IMR-90 (cell line): ENCODE data around the gene MTCH2. TPM values are rescaled to one million over a fixed set of nuclear protein-coding genes. Genes with fewer than 3 reads are reported as not detected.

ENCODE experiments used
- ATAC-seq: fragments of 200-7000 bp; cut with Tn5 transposase; 2 replicates; pipeline ENCODE4 v1.9.1; 2020; ENCODE audit warnings: low read depth, mild to moderate bottlenecking, moderate library complexity
- BruUV-seq: library from RNA; stranded (reverse); fragments of 400-500 nt; replicated peaks from 2 replicates; lab custom pipeline; 2021; lab: Mats Ljungman, UMichigan
- CTCF ChIA-PET: fragments of 300-600 bp; formaldehyde crosslinking; extraction: SDS; loops from one replicate; lab custom pipeline; 2021; ENCODE audit warnings: antibody characterized with exemption; lab: Yijun Ruan, JAX
- POLR2A ChIA-PET: fragments of 300-600 bp; sonication (Branson Sonifier 250); formaldehyde crosslinking; loops from one replicate; lab custom pipeline; 2022; ENCODE audit warnings: antibody characterized with exemption; ENCODE audit not compliant: unreplicated experiment; lab: Charles Lee
- DNase-seq: peaks from one replicate; pipeline ENCODE4 v3.0.0; 2013
- H2AFZ ChIP-seq: replicated peaks from 2 replicates; pipeline ENCODE3; 2013; ENCODE audit warnings: low read length, mild to moderate bottlenecking; ENCODE audit not compliant: poor library complexity
- H2AK5ac ChIP-seq: 2 replicates; pipeline ENCODE4 v1.6.1; 2013; ENCODE audit warnings: low read depth, low read length, inconsistent platforms
- H2AK9ac ChIP-seq: replicated peaks from 2 replicates; pipeline ENCODE3; 2013; ENCODE audit warnings: mild to moderate bottlenecking, low read depth, low read length, moderate library complexity; ENCODE audit not compliant: poor library complexity
- H2BK120ac ChIP-seq: 2 replicates; pipeline ENCODE4 v1.6.1; 2013; ENCODE audit warnings: low read depth, low read length, inconsistent platforms
- H2BK15ac ChIP-seq: 3 replicates; pipeline ENCODE4 v1.6.1; 2013; ENCODE audit warnings: low read depth, low read length, inconsistent platforms
- H2BK20ac ChIP-seq: 2 replicates; pipeline ENCODE4 v1.6.1; 2013; ENCODE audit warnings: low read depth, mild to moderate bottlenecking, inconsistent platforms, low read length, moderate library complexity
- H2BK5ac ChIP-seq: 2 replicates; pipeline ENCODE4 v1.6.1; 2013; ENCODE audit warnings: mild to moderate bottlenecking, low read depth, low read length, inconsistent platforms; ENCODE audit not compliant: poor library complexity, severe bottlenecking
- H3K14ac ChIP-seq: replicated peaks from 2 replicates; pipeline ENCODE4 v1.6.1; 2013; ENCODE audit warnings: low read depth, low read length, inconsistent platforms
- H3K18ac ChIP-seq: 2 replicates; pipeline ENCODE4 v1.6.1; 2013; ENCODE audit warnings: low read depth, low read length, control low read depth
- H3K23ac ChIP-seq: 2 replicates; pipeline ENCODE4 v1.6.1; 2013; ENCODE audit warnings: low read depth, low read length, inconsistent platforms
- H3K27ac ChIP-seq: 2 replicates; pipeline ENCODE4 v1.5.1; 2013; ENCODE audit warnings: mild to moderate bottlenecking, control low read depth, low read length; ENCODE audit not compliant: insufficient read depth
- H3K27me3 ChIP-seq: 2 replicates; pipeline ENCODE4 v1.6.1; 2013; ENCODE audit warnings: low read length; ENCODE audit not compliant: control insufficient read depth, insufficient read depth
- H3K36me3 ChIP-seq: 2 replicates; pipeline ENCODE4 v1.6.1; 2013; ENCODE audit warnings: low read length, mixed read lengths; ENCODE audit not compliant: control insufficient read depth, insufficient read depth
- H3K4ac ChIP-seq: 2 replicates; pipeline ENCODE4 v1.6.1; 2013; ENCODE audit warnings: low read depth, low read length, inconsistent platforms
- H3K4me1 ChIP-seq: 2 replicates; pipeline ENCODE4 v1.6.1; 2013; ENCODE audit warnings: low read length, mixed read lengths; ENCODE audit not compliant: control insufficient read depth, insufficient read depth
- H3K4me2 ChIP-seq: 2 replicates; pipeline ENCODE4 v1.6.1; 2013; ENCODE audit warnings: low read depth, mild to moderate bottlenecking, control low read depth, low read length, moderate library complexity
- H3K4me3 ChIP-seq: 2 replicates; pipeline ENCODE4 v1.5.1; 2013; ENCODE audit warnings: low read depth, mild to moderate bottlenecking, control low read depth, low read length, moderate library complexity; ENCODE audit not compliant: insufficient read depth
- H3K56ac ChIP-seq: 2 replicates; pipeline ENCODE4 v1.6.1; 2013; ENCODE audit warnings: low read length, inconsistent platforms; ENCODE audit not compliant: insufficient read depth; ENCODE audit errors: extremely low read depth
- H3K79me1 ChIP-seq, 2 experiments: 2 replicates each; pipeline ENCODE4 v1.6.1; 2013; ENCODE audit warnings: low read length in 2 of 2, inconsistent platforms in 1 of 2, low read depth in 1 of 2
- H3K9ac ChIP-seq: 2 replicates; pipeline ENCODE4 v1.6.1; 2013; ENCODE audit warnings: low read depth, low read length, control low read depth
- H3K9me1 ChIP-seq: 2 replicates; pipeline ENCODE4 v1.6.1; 2013; ENCODE audit warnings: low read length, inconsistent platforms; ENCODE audit not compliant: insufficient read depth
- H3K9me3 ChIP-seq: 2 replicates; pipeline ENCODE4 v1.6.1; 2013; ENCODE audit warnings: low read length; ENCODE audit not compliant: control insufficient read depth, insufficient read depth
- H4K20me1 ChIP-seq: 2 replicates; pipeline ENCODE4 v1.6.1; 2013; ENCODE audit warnings: low read length, inconsistent platforms; ENCODE audit not compliant: insufficient read depth
- H4K5ac ChIP-seq: 2 replicates; pipeline ENCODE4 v1.6.1; 2013; ENCODE audit warnings: mild to moderate bottlenecking, low read depth, low read length, control low read depth
- H4K8ac ChIP-seq, 2 experiments: 2 replicates each; pipeline ENCODE4 v1.6.1; 2013; ENCODE audit warnings: low read depth in 2 of 2, low read length in 2 of 2, control low read depth in 1 of 2, inconsistent platforms in 1 of 2
- H4K91ac ChIP-seq: 2 replicates; pipeline ENCODE4 v1.6.1; 2013; ENCODE audit warnings: low read depth, low read length, inconsistent platforms; ENCODE audit not compliant: insufficient read depth
- CEBPB ChIP-seq: IDR thresholded peaks from 2 replicates; pipeline ENCODE4 v1.6.1; 2012; ENCODE audit warnings: low read depth, low read length, improper control_type of control experiment
- CHD1 ChIP-seq: IDR thresholded peaks from 2 replicates; pipeline ENCODE4 v1.6.1; 2012; ENCODE audit warnings: low read depth, low read length, improper control_type of control experiment
- CTCF ChIP-seq: conservative IDR thresholded peaks from 2 replicates; pipeline ENCODE4 v1.5.1; 2012; ENCODE audit warnings: mild to moderate bottlenecking, low read depth, low read length, improper control_type of control experiment
- ELK1 ChIP-seq: fragments of 150-350 bp; IDR thresholded peaks from 2 replicates; pipeline ENCODE4 v1.6.1; 2016; ENCODE audit warnings: low read depth, mild to moderate bottlenecking, low read length, moderate library complexity, borderline replicate concordance
- FOS ChIP-seq: fragments of 150-350 bp; IDR thresholded peaks from 2 replicates; pipeline ENCODE4 v1.6.1; 2016; ENCODE audit warnings: low read depth, low read length
- RCOR1 ChIP-seq: IDR thresholded peaks from 2 replicates; pipeline ENCODE4 v1.6.1; 2012; ENCODE audit warnings: mild to moderate bottlenecking, low read length, improper control_type of control experiment; ENCODE audit not compliant: insufficient replicate concordance
- RFX5 ChIP-seq: IDR thresholded peaks from 2 replicates; pipeline ENCODE4 v1.8.0; 2012; ENCODE audit warnings: low read depth, mild to moderate bottlenecking, low read length, moderate library complexity
- SMC3 ChIP-seq: fragments of 150-350 bp; IDR thresholded peaks from 2 replicates; pipeline ENCODE4 v1.6.1; 2016; ENCODE audit warnings: low read depth, mild to moderate bottlenecking, antibody characterized with exemption, low read length, moderate library complexity
- USF2 ChIP-seq: fragments of 150-350 bp; IDR thresholded peaks from 2 replicates; pipeline ENCODE4 v1.6.1; 2017; ENCODE audit warnings: mild to moderate bottlenecking, antibody characterized with exemption, low read length, low read depth
- WGBS, 2 experiments: methylation state at CpG; one replicate each; pipeline versions ENCODE4 v1.1.5 to v1.1.7; 2013; ENCODE audit warnings: missing lambda C conversion rate in 2 of 2; ENCODE audit not compliant: insufficient read length in 1 of 2; ENCODE audit errors: extremely low coverage in 2 of 2; 5-methylcytosine and 5-hydroxymethylcytosine counted together
- dilution Hi-C: fragments of 300-500 bp; cut with HindIII; formaldehyde crosslinking; loops from one replicate; pipeline ENCODE4 v1.14.3; 2018; ENCODE audit warnings: low sequenced_read_pairs; ENCODE audit not compliant: unreplicated experiment
- in situ Hi-C: fragments of 300-500 bp; cut with MboI; formaldehyde crosslinking; loops from 3 replicates; pipeline ENCODE4 v1.14.3; 2019; ENCODE audit warnings: low sequenced_read_pairs, inconsistent platforms, mixed read lengths
- intact Hi-C: fragments of 100-400 bp; cut with micrococcal nuclease; formaldehyde crosslinking; loops from 2 replicates; pipeline ENCODE4 v1.10.0; 2022
- polyA plus RNA-seq, 3 experiments: library from polyadenylated mRNA; depleted of rRNA; stranded (reverse); fragments of >200 nt; gene quantifications; 2 replicates each; pipeline ENCODE4 v1.2.3, GENCODE V29; 2012; ENCODE audit warnings: low replicate concordance in 1 of 3
- total RNA-seq: library from RNA; depleted of rRNA; stranded (reverse); fragments of >200 nt; gene quantifications from 2 replicates; pipeline ENCODE4 v1.2.3, GENCODE V29; 2012

MTCH2 gene
- total and polyA plus RNA-seq, 2 of the 4 experiments (the other 2 are of a cell fraction), result 103 to 163 TPM

GRCh38 chr11:47649276-47649675 is 6.9 kb upstream of the MTCH2 start:
- no peak overlapping the region for H3K4ac ChIP-seq
- H2BK20ac ChIP-seq, result no peak overlapping the region
- DNase-seq (no peak), ATAC-seq (no peak)
- no peak overlapping the region for H2BK5ac ChIP-seq
- no peak overlapping the region for H3K4me2 ChIP-seq
- no peak overlapping the region for H3K56ac ChIP-seq
- H3K4me3 ChIP-seq, result no peak overlapping the region
- intact Hi-C loops, result no loop called here
- no peak overlapping the region for H2AK9ac ChIP-seq
- no peak overlapping the region for H4K91ac ChIP-seq
- no CpG with 5 or more reads among the region's 3 CpGs for WGBS, 2 experiments
- no peaks in the 10 kb centered on the region for H3K4me1 ChIP-seq
- H3K9me1 ChIP-seq, result no peaks in the 10 kb centered on the region
- H4K20me1 ChIP-seq, result no peaks in the 10 kb centered on the region
- no peak overlapping the region for H2AFZ ChIP-seq
- H3K27ac ChIP-seq, result no peak overlapping the region
- no peak overlapping the region for H2AK5ac ChIP-seq
- H4K8ac ChIP-seq, result no peak overlapping the region
- in situ Hi-C loops, result no loop called here
- H3K18ac ChIP-seq, result no peak overlapping the region
- no peaks in the 10 kb centered on the region for H3K79me1 ChIP-seq
- TF ChIP-seq CEBPB (no peak), USF2 (no peak), ELK1 (no peak), RFX5 (no peak), CHD1 (no peak), SMC3 (no peak), CTCF (no peak), RCOR1 (no peak), FOS (no peak)
- H2BK120ac ChIP-seq, result no peak overlapping the region
- no peaks in the 10 kb centered on the region for H3K36me3 ChIP-seq
- no peaks in the 10 kb centered on the region; the same call in none of the 2 replicates for H3K27me3 ChIP-seq
- H4K5ac ChIP-seq, result no peak overlapping the region
- dilution Hi-C loops, result no loop called here
- H3K14ac ChIP-seq, result no peak overlapping the region
- no peak overlapping the region for H3K9ac ChIP-seq
- CTCF ChIA-PET, result no interaction called here
- POLR2A ChIA-PET, result no interaction called here
- no peak overlapping the region for H3K23ac ChIP-seq
- no TSS peak for BruUV-seq
- peaks cover 2% of the 10 kb centered on the region; the same call in 1 of the 2 replicates for H3K9me3 ChIP-seq
- H2BK15ac ChIP-seq, result no peak overlapping the region
